Adipocyte (in vitro differentiated cells): ENCODE measurements around the gene SGMS1.
"Not testable (repeated sequence)": the region's sequence is repeated elsewhere in the genome, so short reads cannot be mapped to it uniquely, and the experiment has no call there.

Experiments
- DNase-seq: peaks from one replicate; pipeline ENCODE4 v3.0.0-alpha.2; 2015; ENCODE audit warnings: low read depth
- H3K27me3 ChIP-seq: replicated peaks from 2 replicates; pipeline ENCODE4 v1.7.0; 2013; ENCODE audit warnings: mild to moderate bottlenecking, low read length, moderate library complexity; ENCODE audit not compliant: control insufficient read depth, insufficient read depth
- H3K36me3 ChIP-seq: 2 replicates; pipeline ENCODE4 v1.7.0; 2013; ENCODE audit warnings: low read length, mild to moderate bottlenecking, moderate library complexity; ENCODE audit not compliant: control insufficient read depth, insufficient read depth, severe bottlenecking
- H3K4me1 ChIP-seq: 2 replicates; pipeline ENCODE4 v1.7.0; 2013; ENCODE audit warnings: mild to moderate bottlenecking, low read length, moderate library complexity; ENCODE audit not compliant: control insufficient read depth, insufficient read depth
- H3K4me3 ChIP-seq: 2 replicates; pipeline ENCODE4 v1.7.0; 2013; ENCODE audit warnings: mild to moderate bottlenecking, low read length, moderate library complexity
- H3K9ac ChIP-seq: 2 replicates; pipeline ENCODE4 v1.7.0; 2013; ENCODE audit warnings: mild to moderate bottlenecking, low read length, moderate library complexity
- H3K9me3 ChIP-seq: 2 replicates; pipeline ENCODE4 v1.7.0; 2013; ENCODE audit warnings: mild to moderate bottlenecking, low read length, moderate library complexity; ENCODE audit not compliant: control insufficient read depth

Gene SGMS1

GRCh38 chr10:50623663-50624412, at the start of gene SGMS1:
Gene SGMS1, minus strand, starts transcription at chr10:50623956. Its CDS starts 279,842 bp downstream, at chr10:50344114.
- H3K36me3 ChIP-seq = no peaks in the 10 kb centered on the region
- peak within 1 kb of the TSS; percentile 91 for H3K9ac ChIP-seq
- peaks cover 17% of the 10 kb centered on the region for H3K4me1 ChIP-seq
- peak within 1 kb of the TSS; percentile 99 for H3K4me3 ChIP-seq
- DNase-seq = peak; percentile 95
- no peaks in the 10 kb centered on the region for H3K9me3 ChIP-seq
- H3K27me3 ChIP-seq = no peaks in the 10 kb centered on the region

- not testable (repeated sequence) for H3K4me3 ChIP-seq, H3K9ac ChIP-seq, H3K9me3 ChIP-seq, DNase-seq, H3K36me3 ChIP-seq, H3K27me3 ChIP-seq, H3K4me1 ChIP-seq
Observed at GRCh38 chr10:50672152-50672551, 48.4 kb upstream of the SGMS1 start.

GRCh38 chr10:50671645-50672044, 47.9 kb upstream of the SGMS1 start:
- not testable (repeated sequence) for H3K4me1 ChIP-seq, H3K9me3 ChIP-seq, H3K27me3 ChIP-seq, H3K9ac ChIP-seq, DNase-seq, H3K36me3 ChIP-seq, H3K4me3 ChIP-seq

- H3K4me1 ChIP-seq, H3K27me3 ChIP-seq, H3K4me3 ChIP-seq, H3K9ac ChIP-seq, DNase-seq, H3K36me3 ChIP-seq, H3K9me3 ChIP-seq: not testable (repeated sequence)
Observed at GRCh38 chr10:50669957-50670356, 46.2 kb upstream of the SGMS1 start.

- H3K4me1 ChIP-seq, H3K36me3 ChIP-seq, H3K4me3 ChIP-seq, DNase-seq, H3K9ac ChIP-seq, H3K27me3 ChIP-seq, H3K9me3 ChIP-seq: not testable (repeated sequence)
Observed at GRCh38 chr10:50667353-50667752, 43.6 kb upstream of the SGMS1 start.

- H3K9me3 ChIP-seq, H3K9ac ChIP-seq, H3K4me3 ChIP-seq, H3K4me1 ChIP-seq, DNase-seq, H3K36me3 ChIP-seq, H3K27me3 ChIP-seq: not testable (repeated sequence)
Observed at GRCh38 chr10:50662420-50662819, 38.7 kb upstream of the SGMS1 start.

- not testable (repeated sequence) for H3K4me3 ChIP-seq, H3K9me3 ChIP-seq, H3K4me1 ChIP-seq, H3K27me3 ChIP-seq, H3K36me3 ChIP-seq, DNase-seq, H3K9ac ChIP-seq
Observed at GRCh38 chr10:50661563-50661962, 37.8 kb upstream of the SGMS1 start.

GRCh38 chr10:50659865-50660730, 36.3 kb upstream of the SGMS1 start:
- H3K4me3 ChIP-seq = peak overlapping the region; percentile 80
- H3K27me3 ChIP-seq, DNase-seq, H3K9me3 ChIP-seq, H3K36me3 ChIP-seq, H3K4me1 ChIP-seq: not testable (repeated sequence)
- H3K9ac ChIP-seq = peak overlapping the region; percentile 56

- not testable (repeated sequence) for H3K36me3 ChIP-seq, H3K27me3 ChIP-seq, H3K4me1 ChIP-seq, H3K9me3 ChIP-seq, DNase-seq
- peak overlapping the region; percentile 80 for H3K4me3 ChIP-seq
- peak overlapping the region; percentile 56 for H3K9ac ChIP-seq
Observed at GRCh38 chr10:50659016-50659864, 35.5 kb upstream of the SGMS1 start.

- Histone ChIP-seq H3K27me3 (no peaks in the 10 kb centered on the region), H3K9ac (no peak overlapping the region), H3K36me3 (no peaks in the 10 kb centered on the region), H3K9me3 (no peaks in the 10 kb centered on the region), H3K4me3 (no peak overlapping the region), H3K4me1 (peaks cover 16% of the 10 kb centered on the region)
- DNase-seq = no peak
Observed at GRCh38 chr10:50658165-50658564, 34.4 kb upstream of the SGMS1 start.

- Histone ChIP-seq H3K4me3 (no peak overlapping the region), H3K4me1 (peaks cover 16% of the 10 kb centered on the region), H3K27me3 (no peaks in the 10 kb centered on the region), H3K9ac (peak overlapping the region; percentile 29), H3K9me3 (no peaks in the 10 kb centered on the region), H3K36me3 (no peaks in the 10 kb centered on the region)
- DNase-seq = no peak
Observed at GRCh38 chr10:50653758-50654157, 30.0 kb upstream of the SGMS1 start.
